Stimulated activated memory B cell treated with anti-CD40 and anti-IgM and Interleukin-4, amounts not matched to agents 10 μg/mL and 1 μg/mL and 100 μg/mL, for 72 hours (primary cell): ENCODE results near the gene B4GALNT2.
"Not testable (repeated sequence)": the region's sequence is repeated elsewhere in the genome, so short reads cannot be mapped to it uniquely, and the experiment has no call there.

Experiments used
- ATAC-seq: fragments of 150-1000 bp; cut with Tn5 transposase; 2 replicates; pipeline ENCODE4 v1.10.0; 2021
- H3K27ac Mint-ChIP-seq: one replicate; pipeline ENCODE4 v1.8.0; 2022; ENCODE audit warnings: mild to moderate bottlenecking, mixed read lengths
- H3K27me3 Mint-ChIP-seq: one replicate; pipeline ENCODE4 v1.8.0; 2022; ENCODE audit warnings: mixed read lengths
- H3K36me3 Mint-ChIP-seq: one replicate; pipeline ENCODE4 v1.8.0; 2022; ENCODE audit warnings: mixed read lengths
- H3K4me1 Mint-ChIP-seq: one replicate; pipeline ENCODE4 v1.8.0; 2022; ENCODE audit warnings: mixed read lengths
- H3K4me3 Mint-ChIP-seq: one replicate; pipeline ENCODE4 v1.8.0; 2022; ENCODE audit warnings: mild to moderate bottlenecking, moderate library complexity, mixed read lengths
- H3K9me3 Mint-ChIP-seq: one replicate; pipeline ENCODE4 v1.8.0; 2022; ENCODE audit warnings: mixed read lengths

Gene B4GALNT2

DNA sequence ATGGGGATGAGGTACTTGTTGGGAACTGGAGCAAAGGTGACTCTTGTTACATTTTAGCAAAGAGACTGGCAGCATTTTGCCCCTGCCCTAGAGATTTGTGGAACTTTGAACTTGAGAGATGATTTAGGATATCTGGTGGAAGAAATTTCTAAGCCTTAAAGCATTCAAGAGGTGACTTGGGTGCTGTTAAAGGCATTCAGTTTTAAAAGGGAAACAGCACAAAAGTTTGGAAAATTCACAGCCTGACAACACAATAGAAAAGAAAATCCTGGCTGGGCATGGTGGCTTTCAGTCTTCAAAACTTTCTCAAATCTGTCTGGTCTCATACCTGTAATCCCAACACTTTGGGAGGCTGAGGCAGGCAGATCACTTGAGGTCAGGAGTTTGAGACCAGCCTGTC lies 52.0 kb downstream of the B4GALNT2 start:
- H3K9me3 Mint-ChIP-seq, result peaks cover 16% of the 10 kb centered on the region
- not testable (repeated sequence) for ATAC-seq, H3K27ac Mint-ChIP-seq, H3K4me3 Mint-ChIP-seq, H3K36me3 Mint-ChIP-seq, H3K27me3 Mint-ChIP-seq, H3K4me1 Mint-ChIP-seq

DNA sequence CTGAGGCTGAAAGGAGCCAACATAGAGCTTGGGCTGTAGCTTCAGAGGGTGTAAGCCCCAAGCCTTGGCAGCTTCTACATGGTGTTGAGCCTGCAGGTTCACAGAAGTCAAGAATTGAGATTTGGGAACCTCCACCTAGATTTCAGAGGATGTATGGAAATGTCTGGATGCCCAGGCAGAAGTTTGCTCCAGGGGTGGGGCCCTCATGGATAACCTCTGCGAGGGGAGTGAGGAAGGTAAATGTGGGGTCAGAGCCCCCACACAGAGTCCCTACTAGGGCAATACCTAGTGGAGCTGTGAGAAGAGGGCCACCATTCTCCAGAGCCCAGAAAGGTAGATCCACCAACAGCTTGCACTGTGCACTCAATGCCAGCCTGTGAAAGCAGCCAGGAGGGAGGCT lies 52.8 kb downstream of the B4GALNT2 start:
- not testable (repeated sequence) for H3K4me1 Mint-ChIP-seq, H3K27me3 Mint-ChIP-seq, ATAC-seq, H3K4me3 Mint-ChIP-seq, H3K36me3 Mint-ChIP-seq, H3K27ac Mint-ChIP-seq
- H3K9me3 Mint-ChIP-seq, result peaks cover 16% of the 10 kb centered on the region

DNA sequence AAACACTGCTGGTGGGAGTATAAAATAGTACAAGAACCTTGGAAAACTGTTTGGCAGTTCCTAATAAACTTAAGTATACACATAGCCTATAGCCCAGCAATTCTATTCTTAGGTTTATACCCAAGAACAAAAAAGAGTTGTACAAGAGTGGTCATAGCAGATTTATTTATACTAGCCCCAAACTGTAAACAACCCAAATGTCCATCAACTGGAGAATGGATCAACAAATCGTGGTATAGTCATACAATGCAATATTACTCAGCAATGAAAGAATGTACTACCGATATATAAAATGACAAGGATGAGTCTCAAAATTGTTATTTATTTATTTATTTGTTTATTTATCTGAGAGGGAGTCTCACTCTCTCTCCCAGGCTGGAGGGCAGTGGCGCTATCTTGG lies 54.7 kb downstream of the B4GALNT2 start:
- H3K4me1 Mint-ChIP-seq, result peaks cover 16% of the 10 kb centered on the region
- no peak overlapping the region for H3K27ac Mint-ChIP-seq
- no peak for ATAC-seq
- H3K9me3 Mint-ChIP-seq, result peaks cover 16% of the 10 kb centered on the region
- H3K27me3 Mint-ChIP-seq, result no peaks in the 10 kb centered on the region
- no peak overlapping the region for H3K4me3 Mint-ChIP-seq
- peaks cover 5% of the 10 kb centered on the region for H3K36me3 Mint-ChIP-seq

DNA sequence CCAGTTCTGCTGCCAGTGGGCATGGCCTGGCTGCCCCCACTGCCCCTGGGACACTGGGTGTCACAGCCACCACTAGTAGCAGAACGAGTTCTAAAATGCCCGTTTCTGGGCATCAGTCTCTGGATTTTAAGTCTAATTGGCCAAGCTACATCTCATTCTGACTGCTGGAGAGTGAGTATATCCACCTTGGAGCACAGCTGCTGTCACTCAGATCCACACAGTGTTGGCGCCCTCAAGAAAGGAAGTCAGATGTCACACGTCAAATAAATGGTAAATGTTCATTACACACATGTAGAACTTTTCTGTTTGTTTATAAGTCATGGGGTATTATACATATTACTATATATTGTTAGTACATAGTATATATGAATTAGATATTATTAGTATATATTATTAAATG lies 58.4 kb downstream of the B4GALNT2 start:
- Mint-ChIP-seq H3K4me1 (peaks cover 45% of the 10 kb centered on the region), H3K27ac (peak overlapping the region; percentile 66)

DNA sequence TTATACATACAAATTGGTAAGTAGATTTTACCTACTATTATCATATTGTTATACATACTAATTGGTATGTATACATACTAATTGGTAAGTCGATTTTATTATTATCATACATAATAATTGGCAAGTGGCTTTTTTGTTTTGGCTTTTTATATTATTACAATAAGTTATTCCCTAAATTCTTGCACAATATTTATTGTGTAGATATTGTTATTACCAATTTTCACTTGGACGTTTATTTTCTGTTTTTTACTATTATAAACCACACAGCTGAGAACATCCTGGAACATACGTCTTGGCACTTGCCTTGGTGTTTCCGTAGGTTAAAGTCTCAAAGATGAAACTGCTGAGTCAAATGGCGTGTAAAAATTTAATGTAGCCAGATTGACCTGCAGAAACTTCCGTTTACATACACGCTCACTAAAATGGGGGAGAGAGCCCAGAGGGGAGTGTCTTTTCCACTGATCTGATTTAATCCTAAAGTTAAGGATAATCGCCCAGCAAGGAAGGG lies 58.9 kb downstream of the B4GALNT2 start:
- Mint-ChIP-seq H3K36me3 (no peaks in the 10 kb centered on the region), H3K27me3 (no peaks in the 10 kb centered on the region), H3K4me1 (peaks cover 46% of the 10 kb centered on the region), H3K4me3 (peak overlapping the region; percentile 87), H3K9me3 (no peaks in the 10 kb centered on the region), H3K27ac (peak overlapping the region; percentile 99)
- peak; percentile 0 for ATAC-seq

More for the DNA sequence above, 58.4 kb downstream of the B4GALNT2 start:
- no peak overlapping the region for H3K4me3 Mint-ChIP-seq
- ATAC-seq, result no peak
- no peaks in the 10 kb centered on the region for H3K27me3 Mint-ChIP-seq
- H3K36me3 Mint-ChIP-seq, result peaks cover 3% of the 10 kb centered on the region
- peaks cover 2% of the 10 kb centered on the region for H3K9me3 Mint-ChIP-seq

DNA sequence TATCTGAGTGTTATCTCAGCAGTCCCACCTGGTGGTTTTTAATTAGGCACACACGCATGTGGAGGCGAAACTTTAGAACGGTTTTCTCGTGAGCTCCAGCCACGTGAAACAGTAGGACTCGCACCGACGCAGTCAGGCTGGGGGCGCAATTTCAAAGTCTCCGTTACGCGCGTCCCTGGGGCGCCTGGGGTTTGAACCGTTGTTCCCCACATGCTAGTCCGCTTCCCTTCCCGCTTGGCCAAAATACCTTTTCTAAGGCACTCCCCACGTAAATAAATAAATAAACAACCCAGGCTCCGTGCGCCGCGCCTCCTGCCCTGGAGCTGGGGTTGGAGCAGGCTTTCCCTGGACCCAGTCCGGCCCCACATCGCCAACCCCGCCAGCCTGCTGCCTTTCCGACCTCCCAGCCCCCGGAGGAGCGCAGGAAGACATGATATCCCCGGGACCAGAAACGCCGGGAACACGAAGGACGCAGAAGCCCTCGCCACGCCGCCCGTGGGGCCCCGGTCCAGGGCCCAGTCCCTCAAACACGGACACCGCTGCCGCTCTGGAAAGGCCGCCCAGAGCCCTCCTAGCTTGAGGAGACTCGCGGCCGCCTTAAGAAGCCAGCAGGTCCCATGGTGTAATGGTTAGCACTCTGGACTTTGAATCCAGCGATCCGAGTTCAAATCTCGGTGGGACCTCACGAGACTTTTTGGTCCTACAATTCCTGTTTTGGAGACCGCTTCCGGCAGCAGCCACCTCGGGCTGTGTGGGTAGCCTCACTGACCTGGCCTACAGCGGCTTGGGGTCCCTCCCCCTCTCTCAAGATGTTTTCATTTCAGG lies 59.6 kb downstream of the B4GALNT2 start:
- H3K27ac Mint-ChIP-seq, result peak overlapping the region; percentile 99
- no peaks in the 10 kb centered on the region for H3K36me3 Mint-ChIP-seq
- no peaks in the 10 kb centered on the region for H3K9me3 Mint-ChIP-seq
- peak; percentile 78 for ATAC-seq
- H3K4me1 Mint-ChIP-seq, result peaks cover 46% of the 10 kb centered on the region
- peak overlapping the region; percentile 87 for H3K4me3 Mint-ChIP-seq
- H3K27me3 Mint-ChIP-seq, result no peaks in the 10 kb centered on the region

DNA sequence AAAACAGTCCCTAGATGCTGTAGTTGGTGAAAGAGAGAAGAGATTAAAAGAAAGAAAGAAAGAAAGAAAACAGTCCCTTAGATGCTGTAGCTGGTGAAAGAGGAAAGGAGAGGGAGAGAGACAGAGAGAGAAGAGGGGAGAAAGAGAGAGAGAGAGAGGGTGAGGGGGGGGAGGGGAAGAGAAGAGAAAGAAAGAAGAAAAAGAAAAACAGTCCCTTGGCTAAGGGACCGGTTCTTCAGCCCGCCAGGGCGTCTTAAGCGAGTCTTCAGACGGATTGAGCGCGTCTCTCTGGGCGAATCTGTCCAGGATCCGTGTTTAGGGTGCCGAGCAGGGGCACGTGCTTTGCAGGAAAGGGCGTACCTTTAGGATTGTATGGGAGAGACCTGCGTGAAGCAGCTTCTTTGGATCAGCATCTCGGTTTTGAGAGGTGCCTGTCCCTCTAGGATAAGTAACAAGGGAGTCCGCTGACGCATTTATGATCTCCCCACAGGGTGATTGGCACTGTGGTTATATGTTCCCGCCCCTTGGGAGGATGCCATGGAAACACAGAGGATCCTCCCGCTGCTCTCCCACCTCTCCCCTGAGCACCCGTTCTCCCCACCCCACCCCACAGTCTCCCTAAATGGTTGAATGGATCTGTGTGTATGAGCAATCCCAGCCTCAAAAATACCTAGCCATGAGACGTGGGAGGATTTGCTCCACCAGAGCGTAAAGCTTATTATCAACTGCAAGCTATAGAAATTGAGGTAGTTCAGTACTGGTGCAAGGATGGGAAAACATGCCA lies 61.1 kb downstream of the B4GALNT2 start:
- Mint-ChIP-seq H3K27me3 (no peaks in the 10 kb centered on the region), H3K4me3 (peak overlapping the region; percentile 87), H3K9me3 (no peaks in the 10 kb centered on the region), H3K36me3 (no peaks in the 10 kb centered on the region), H3K27ac (peak overlapping the region; percentile 99), H3K4me1 (peaks cover 46% of the 10 kb centered on the region)
- peak; percentile 18 for ATAC-seq

DNA sequence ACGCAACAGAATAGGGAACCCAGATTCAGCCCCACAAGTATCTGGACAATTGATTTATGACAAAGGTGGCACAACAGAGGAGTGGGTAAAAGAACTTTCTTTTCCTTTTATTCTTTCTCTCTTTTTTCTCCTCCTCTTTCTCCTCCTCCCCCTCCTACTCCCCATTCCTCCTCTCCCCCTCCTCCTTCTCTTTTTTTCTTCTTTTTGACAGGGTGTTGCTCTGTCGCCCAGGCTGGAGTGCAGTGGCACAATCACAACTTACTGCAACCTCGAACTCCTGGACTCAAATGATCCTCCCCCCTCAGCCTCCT lies 61.7 kb downstream of the B4GALNT2 start:
- Mint-ChIP-seq H3K27me3 (no peaks in the 10 kb centered on the region), H3K9me3 (no peaks in the 10 kb centered on the region), H3K4me1 (peaks cover 46% of the 10 kb centered on the region), H3K27ac (peak overlapping the region; percentile 99), H3K36me3 (no peaks in the 10 kb centered on the region), H3K4me3 (peak overlapping the region; percentile 87)
- ATAC-seq, result no peak

DNA sequence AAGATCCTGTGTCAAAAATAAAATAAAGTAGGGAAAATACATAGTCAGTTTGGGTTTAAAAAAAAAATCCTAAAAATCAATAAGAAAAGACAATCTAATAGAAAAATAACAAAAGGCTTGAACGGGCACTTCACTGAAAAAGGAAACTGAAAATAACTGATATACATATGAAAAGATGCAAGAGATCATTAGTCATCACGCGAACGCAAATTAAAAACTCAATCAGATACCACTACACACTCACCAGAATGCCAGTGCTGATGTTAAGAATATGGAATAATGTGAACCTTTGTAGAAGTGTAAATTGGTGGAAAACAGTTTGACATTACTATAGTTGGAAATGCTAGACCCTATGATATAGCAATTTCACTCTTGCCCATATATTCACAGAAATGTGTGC lies 63.2 kb downstream of the B4GALNT2 start:
- Mint-ChIP-seq H3K9me3 (no peaks in the 10 kb centered on the region), H3K36me3 (no peaks in the 10 kb centered on the region)

DNA sequence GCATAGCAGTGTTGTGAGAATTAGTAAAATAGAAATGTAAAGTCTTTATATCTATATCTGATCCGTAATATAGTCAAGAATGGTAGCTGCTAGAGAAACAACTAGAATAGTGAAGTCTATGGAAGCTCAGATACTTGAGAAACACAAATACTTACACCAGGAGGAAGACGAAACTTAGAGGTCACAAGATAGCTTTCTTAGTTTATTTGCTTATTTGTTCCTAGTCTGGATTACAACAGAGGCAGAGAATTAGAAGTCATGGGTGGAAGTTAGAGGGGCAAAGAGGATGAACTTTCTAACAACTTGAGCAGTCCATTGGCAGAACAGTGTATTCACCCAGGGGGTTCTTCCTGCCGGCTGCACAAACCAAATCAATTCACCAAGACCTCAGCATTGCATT lies 64.0 kb downstream of the B4GALNT2 start:
- peaks cover 33% of the 10 kb centered on the region for H3K4me1 Mint-ChIP-seq
- H3K4me3 Mint-ChIP-seq, result no peak overlapping the region
- no peaks in the 10 kb centered on the region for H3K9me3 Mint-ChIP-seq
- H3K27me3 Mint-ChIP-seq, result no peaks in the 10 kb centered on the region
- no peak overlapping the region for H3K27ac Mint-ChIP-seq
- ATAC-seq, result no peak
- H3K36me3 Mint-ChIP-seq, result no peaks in the 10 kb centered on the region

More for the DNA sequence above, 63.2 kb downstream of the B4GALNT2 start:
- ATAC-seq, result no peak
- Mint-ChIP-seq H3K4me1 (peaks cover 36% of the 10 kb centered on the region), H3K4me3 (no peak overlapping the region), H3K27ac (peak overlapping the region; percentile 57), H3K27me3 (no peaks in the 10 kb centered on the region)

DNA sequence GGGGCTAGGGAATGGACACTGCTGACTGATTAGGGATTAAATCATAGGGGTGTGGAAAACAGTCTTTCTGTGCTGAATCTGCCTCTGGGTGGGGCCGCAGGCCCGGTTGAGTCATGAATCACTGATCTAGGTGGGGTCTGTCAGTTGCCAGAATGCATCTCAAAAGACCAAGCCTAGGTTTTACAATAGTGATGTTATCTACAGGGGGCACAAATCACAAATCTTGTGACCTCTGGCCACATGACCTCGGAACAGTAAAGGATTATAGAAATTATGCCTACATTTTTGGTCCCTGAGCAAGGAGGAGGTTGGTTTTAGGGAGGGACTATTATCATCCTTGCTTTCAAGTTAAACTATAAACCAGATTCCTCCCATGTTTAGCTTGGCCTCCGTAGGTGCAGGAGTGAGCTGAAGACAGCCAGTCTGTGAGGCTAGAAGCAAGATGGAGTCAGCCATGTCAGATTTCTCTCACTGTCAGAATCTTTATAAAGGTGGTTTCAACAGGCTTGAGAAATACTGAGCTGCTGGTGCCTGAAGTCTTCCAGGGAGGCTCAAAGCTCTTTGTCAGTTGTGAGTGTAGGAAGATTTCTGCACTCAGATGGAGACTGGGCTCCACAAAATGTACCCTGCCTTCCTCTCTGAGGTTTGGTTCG lies 64.9 kb downstream of the B4GALNT2 start:
- Mint-ChIP-seq H3K27ac (peak overlapping the region; percentile 22), H3K4me1 (peaks cover 28% of the 10 kb centered on the region), H3K36me3 (no peaks in the 10 kb centered on the region), H3K9me3 (no peaks in the 10 kb centered on the region), H3K27me3 (no peaks in the 10 kb centered on the region), H3K4me3 (no peak overlapping the region)
- ATAC-seq, result no peak

DNA sequence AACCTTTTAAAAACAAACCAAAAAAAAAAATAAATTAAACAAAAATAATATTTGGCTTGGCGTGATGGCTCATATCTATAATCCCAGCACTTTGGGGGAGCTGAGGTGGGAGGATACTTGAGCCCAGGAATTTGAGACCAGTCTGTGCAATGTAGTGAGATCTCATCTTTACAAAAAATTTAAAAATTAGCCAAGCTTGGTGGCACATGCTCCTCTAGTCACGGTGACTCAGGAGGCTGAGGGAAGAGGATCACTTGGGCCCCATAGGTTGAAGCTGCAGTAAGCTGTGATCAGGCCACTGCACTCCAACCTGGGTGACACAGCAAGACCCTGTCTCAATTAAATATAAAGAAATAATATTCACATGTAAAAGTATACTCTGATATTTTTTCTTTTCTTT lies 65.6 kb downstream of the B4GALNT2 start:
- ATAC-seq, result no peak
- Mint-ChIP-seq H3K4me3 (no peak overlapping the region), H3K27me3 (no peaks in the 10 kb centered on the region), H3K9me3 (no peaks in the 10 kb centered on the region), H3K4me1 (peaks cover 22% of the 10 kb centered on the region), H3K36me3 (no peaks in the 10 kb centered on the region), H3K27ac (no peak overlapping the region)

DNA sequence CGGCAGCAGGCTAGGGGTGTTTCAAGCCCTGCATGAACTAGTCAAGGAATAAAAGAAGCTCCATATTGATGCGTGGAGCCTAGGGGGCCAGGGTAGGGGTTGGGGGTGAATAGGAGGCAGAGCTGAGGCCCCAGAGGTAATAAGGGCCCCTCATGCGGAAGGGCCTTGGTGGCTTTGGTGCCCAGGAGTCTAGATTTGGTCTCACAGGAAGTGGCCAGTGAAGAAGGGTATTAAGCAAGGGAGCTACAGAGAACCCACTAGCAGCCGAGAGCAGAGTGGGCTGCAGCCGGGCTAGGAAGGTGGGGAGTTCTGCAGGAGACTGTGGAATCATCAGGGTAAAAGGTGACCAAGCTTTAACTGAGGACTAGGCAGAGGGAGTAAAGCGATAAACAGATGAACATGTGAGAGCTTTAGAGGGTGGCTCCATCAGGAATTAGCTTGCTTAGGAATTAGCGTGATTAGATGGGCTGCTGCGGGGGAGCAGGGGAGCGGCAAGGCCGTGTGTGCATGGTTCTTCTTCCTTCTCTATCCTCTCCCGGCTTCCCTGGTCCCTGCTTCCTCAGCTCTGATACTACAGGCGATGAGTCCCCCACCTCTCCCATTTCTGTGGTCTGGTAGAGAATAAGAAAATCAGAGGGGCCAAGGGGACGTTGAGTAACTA lies 68.0 kb downstream of the B4GALNT2 start:
- Mint-ChIP-seq H3K27ac (no peak overlapping the region), H3K9me3 (no peaks in the 10 kb centered on the region), H3K27me3 (no peaks in the 10 kb centered on the region), H3K4me3 (no peak overlapping the region), H3K36me3 (no peaks in the 10 kb centered on the region), H3K4me1 (peaks cover 5% of the 10 kb centered on the region)
- no peak for ATAC-seq

DNA sequence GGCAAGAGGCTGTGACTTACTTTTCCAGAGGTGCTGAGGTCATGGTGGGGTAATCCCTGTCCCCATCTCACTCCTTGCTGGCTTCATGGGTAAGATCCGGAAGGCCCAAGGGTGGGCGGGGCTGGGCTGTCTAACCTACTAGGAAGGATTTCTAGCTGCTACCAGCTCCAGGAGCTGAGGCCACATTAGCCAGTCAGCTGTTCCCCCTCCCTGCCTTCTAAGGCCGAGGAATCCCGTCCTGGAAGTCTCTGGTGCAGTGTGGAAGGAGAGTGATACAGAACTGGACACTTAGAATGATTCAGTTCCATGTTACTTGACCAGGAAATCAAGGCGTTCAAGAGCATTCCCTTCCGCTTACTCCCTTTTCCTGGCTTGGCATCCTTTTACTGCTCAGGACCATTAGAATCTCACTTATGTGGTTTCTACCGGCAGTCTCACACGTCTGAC lies 68.9 kb downstream of the B4GALNT2 start:
- ATAC-seq, result no peak
- H3K4me1 Mint-ChIP-seq, result no peaks in the 10 kb centered on the region

DNA sequence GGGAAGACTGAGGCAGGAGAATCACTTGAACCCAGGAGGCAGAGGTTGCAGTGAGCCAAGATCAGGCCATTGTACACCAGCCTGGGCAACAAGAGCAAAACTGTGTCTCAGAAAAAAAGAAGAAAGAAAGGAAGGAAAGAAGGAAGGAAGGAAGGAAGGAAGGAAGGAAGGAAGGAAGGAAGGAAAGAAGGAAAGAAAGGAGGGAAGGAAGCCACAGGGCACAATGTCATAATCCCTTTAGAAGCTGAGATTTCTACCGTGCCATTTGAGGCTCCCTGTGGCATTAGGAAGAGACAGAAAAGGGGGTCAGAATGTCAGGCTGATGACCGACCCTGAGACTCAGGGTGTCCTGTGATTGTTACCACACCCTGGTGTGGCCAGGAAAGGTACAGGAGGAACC lies 71.2 kb downstream of the B4GALNT2 start:
- no peaks in the 10 kb centered on the region for H3K9me3 Mint-ChIP-seq

More for the DNA sequence above, 68.9 kb downstream of the B4GALNT2 start:
- peaks cover 8% of the 10 kb centered on the region for H3K36me3 Mint-ChIP-seq
- no peaks in the 10 kb centered on the region for H3K27me3 Mint-ChIP-seq
- H3K27ac Mint-ChIP-seq, result no peak overlapping the region
- no peak overlapping the region for H3K4me3 Mint-ChIP-seq
- H3K9me3 Mint-ChIP-seq, result no peaks in the 10 kb centered on the region

More for the DNA sequence above, 71.2 kb downstream of the B4GALNT2 start:
- Mint-ChIP-seq H3K27me3 (no peaks in the 10 kb centered on the region), H3K36me3 (peaks cover 12% of the 10 kb centered on the region), H3K4me1 (peaks cover 1% of the 10 kb centered on the region), H3K4me3 (no peak overlapping the region), H3K27ac (no peak overlapping the region)
- ATAC-seq, result no peak
